H1 (cell line): ENCODE measurements around the gene RNF212. TPM values are rescaled to one million over a fixed set of nuclear protein-coding genes. Genes with fewer than 3 reads are reported as not detected.

Experiments used
- CTCF ChIA-PET: fragments of 300-600 bp; sonication (Branson Sonifier 250); formaldehyde crosslinking; loops from one replicate; lab custom pipeline; 2021; ENCODE audit not compliant: partially characterized antibody; lab: Charles Lee
- POLR2A ChIA-PET: fragments of 300-600 bp; sonication (Branson Sonifier 250); formaldehyde crosslinking; loops from one replicate; lab custom pipeline; 2021; ENCODE audit warnings: inconsistent platforms; ENCODE audit not compliant: partially characterized antibody; lab: Charles Lee
- DNase-seq, 2 experiments: peaks; one replicate each; pipeline versions ENCODE4 v3.0.0 to v3.0.0-alpha.2; 2010 to 2022; ENCODE audit warnings: low spot score in 2 of 2, low read depth in 1 of 2, mixed read lengths in 1 of 2
- FAIRE-seq: peaks from 2 replicates; lab custom pipeline; 2011; peaks lifted over from hg19 to GRCh38; lab: Jason Lieb, UNC
- H2AFZ ChIP-seq: 2 replicates; pipeline ENCODE4 v1.8.1; 2012; ENCODE audit warnings: low read length, inconsistent platforms
- H2AK5ac ChIP-seq: 2 replicates; pipeline ENCODE4 v1.6.1; 2013; ENCODE audit warnings: low read depth, low read length
- H2BK120ac ChIP-seq: replicated peaks from 2 replicates; pipeline ENCODE3; 2013; ENCODE audit warnings: low read depth, low read length, inconsistent platforms
- H2BK12ac ChIP-seq: 2 replicates; pipeline ENCODE4 v1.6.1; 2013; ENCODE audit warnings: low read depth, low read length
- H2BK15ac ChIP-seq: 2 replicates; pipeline ENCODE4 v1.6.1; 2013; ENCODE audit warnings: low read length
- H2BK20ac ChIP-seq: 2 replicates; pipeline ENCODE4 v1.6.1; 2013; ENCODE audit warnings: low read length
- H2BK5ac ChIP-seq: 2 replicates; pipeline ENCODE4 v1.6.1; 2013; ENCODE audit warnings: low read depth, low read length
- H3K14ac ChIP-seq: 2 replicates; pipeline ENCODE4 v1.6.1; 2013; ENCODE audit warnings: inconsistent platforms; ENCODE audit not compliant: insufficient read length
- H3K18ac ChIP-seq: 2 replicates; pipeline ENCODE4 v1.6.1; 2013; ENCODE audit warnings: low read length; ENCODE audit errors: extremely low read depth
- H3K23ac ChIP-seq: 2 replicates; pipeline ENCODE4 v1.6.1; 2013; ENCODE audit warnings: inconsistent platforms; ENCODE audit not compliant: insufficient read length
- H3K23me2 ChIP-seq: 2 replicates; pipeline ENCODE4 v1.6.1; 2013; ENCODE audit warnings: low read depth, low read length
- H3K27ac ChIP-seq: 2 replicates; pipeline ENCODE4 v1.6.1; 2011; ENCODE audit warnings: low read depth, low read length, inconsistent platforms
- H3K27me3 ChIP-seq, 4 experiments: replicated peaks in 1 of 4; 1 replicate in 1 of 4; 2 replicates in 3 of 4; pipeline versions ENCODE4 v1.6.1 to v1.8.1; 2011 to 2013; ENCODE audit warnings: low read length in 3 of 4, mild to moderate bottlenecking in 3 of 4, inconsistent platforms in 2 of 4, mixed read lengths in 2 of 4, moderate library complexity in 1 of 4; ENCODE audit not compliant: control insufficient read depth in 3 of 4, insufficient read depth in 3 of 4; ENCODE audit errors: extremely low read depth in 1 of 4
- H3K36me3 ChIP-seq, 4 experiments: 2 replicates each; pipeline versions ENCODE4 v1.6.1 to v1.8.1; 2011 to 2013; ENCODE audit warnings: mild to moderate bottlenecking in 4 of 4, low read length in 3 of 4, moderate library complexity in 2 of 4, control low read depth in 1 of 4, inconsistent platforms in 1 of 4; ENCODE audit not compliant: insufficient read depth in 4 of 4, control insufficient read depth in 2 of 4
- H3K4ac ChIP-seq: replicated peaks from 2 replicates; pipeline ENCODE3; 2013; ENCODE audit warnings: low read length, low read depth, mixed read lengths, inconsistent platforms; ENCODE audit not compliant: insufficient read length
- H3K4me1 ChIP-seq, 4 experiments: replicated peaks in 1 of 4; 1 replicate in 1 of 4; 2 replicates in 3 of 4; pipeline versions ENCODE4 v1.6.1 to v1.8.1; 2011 to 2013; ENCODE audit warnings: low read length in 3 of 4, inconsistent platforms in 2 of 4, mixed read lengths in 1 of 4; ENCODE audit not compliant: insufficient read depth in 4 of 4, control insufficient read depth in 3 of 4
- H3K4me2 ChIP-seq, 2 experiments: 2 replicates each; pipeline versions ENCODE4 v1.6.1 to v1.8.1; 2011 to 2013; ENCODE audit warnings: low read depth in 2 of 2, low read length in 2 of 2, control low read depth in 1 of 2, inconsistent platforms in 1 of 2, mild to moderate bottlenecking in 1 of 2; ENCODE audit not compliant: insufficient read depth in 1 of 2
- H3K4me3 ChIP-seq, 4 experiments: fragments of 200-600, 300-600 bp in 1 of 4; sonication (generic), shearing (Covaris generic), sonication (Bioruptor Twin) in 1 of 4; 2 replicates each; pipeline versions ENCODE4 v1.5.1 to v1.8.1; 2011 to 2016; ENCODE audit warnings: low read length in 4 of 4, low read depth in 3 of 4, control low read depth in 2 of 4, inconsistent platforms in 2 of 4, mild to moderate bottlenecking in 2 of 4, mixed read lengths in 1 of 4, moderate library complexity in 1 of 4; ENCODE audit not compliant: insufficient read depth in 2 of 4; ENCODE audit errors: extremely low read depth in 1 of 4
- H3K56ac ChIP-seq: replicated peaks from 2 replicates; pipeline ENCODE3; 2013; ENCODE audit warnings: low read depth, mild to moderate bottlenecking, mixed read lengths, low read length, inconsistent platforms; ENCODE audit not compliant: insufficient read length
- H3K79me1 ChIP-seq: 2 replicates; pipeline ENCODE4 v1.6.1; 2013; ENCODE audit warnings: low read depth, low read length, control low read depth
- H3K79me2 ChIP-seq, 2 experiments: 2 replicates each; pipeline versions ENCODE4 v1.6.1 to v1.8.1; 2012 to 2013; ENCODE audit warnings: low read length in 2 of 2, mild to moderate bottlenecking in 2 of 2, inconsistent platforms in 1 of 2; ENCODE audit not compliant: insufficient read depth in 2 of 2, control insufficient read depth in 1 of 2
- H3K9ac ChIP-seq, 4 experiments: replicated peaks in 1 of 4; 1 replicate in 1 of 4; 2 replicates in 3 of 4; pipeline versions ENCODE4 v1.6.1 to v1.8.1; 2011 to 2013; ENCODE audit warnings: low read depth in 3 of 4, low read length in 3 of 4, control low read depth in 2 of 4, mild to moderate bottlenecking in 2 of 4, moderate library complexity in 2 of 4, inconsistent platforms in 1 of 4; ENCODE audit errors: extremely low read depth in 1 of 4
- H3K9me3 ChIP-seq, 2 experiments: 2 replicates each; pipeline versions ENCODE4 v1.6.1 to v1.8.1; 2012 to 2013; ENCODE audit warnings: mild to moderate bottlenecking in 2 of 2, moderate library complexity in 2 of 2, control low read depth in 1 of 2, inconsistent platforms in 1 of 2, low read depth in 1 of 2, low read length in 1 of 2, mixed read lengths in 1 of 2; ENCODE audit not compliant: insufficient read depth in 2 of 2
- H4K20me1 ChIP-seq, 2 experiments: replicated peaks in 1 of 2; 2 replicates each; pipeline versions ENCODE3 to v1.8.1; 2011 to 2013; ENCODE audit warnings: inconsistent platforms in 2 of 2, low read length in 2 of 2, mild to moderate bottlenecking in 1 of 2; ENCODE audit not compliant: insufficient read depth in 2 of 2, control insufficient read depth in 1 of 2
- H4K5ac ChIP-seq: 2 replicates; pipeline ENCODE4 v1.6.1; 2013; ENCODE audit warnings: low read length, low read depth, mixed read lengths, inconsistent platforms; ENCODE audit not compliant: insufficient read length
- H4K8ac ChIP-seq: 2 replicates; pipeline ENCODE4 v1.8.0; 2013; ENCODE audit warnings: mild to moderate bottlenecking, moderate library complexity, low read length, inconsistent platforms; ENCODE audit not compliant: insufficient read depth; ENCODE audit errors: extremely low read depth
- H4K91ac ChIP-seq: replicated peaks from 2 replicates; pipeline ENCODE3; 2013; ENCODE audit warnings: low read length, mixed read lengths, inconsistent platforms; ENCODE audit not compliant: insufficient read length
- ATF2 ChIP-seq: IDR thresholded peaks from 2 replicates; pipeline ENCODE4 v1.6.1; 2012; ENCODE audit warnings: low read length, inconsistent platforms
- CEBPB ChIP-seq: IDR thresholded peaks from 2 replicates; pipeline ENCODE4 v1.6.1; 2012; ENCODE audit warnings: low read depth, low read length
- CHD1 ChIP-seq: IDR thresholded peaks from 2 replicates; pipeline ENCODE4 v1.6.1; 2012; ENCODE audit warnings: low read depth, low read length, improper control_type of control experiment
- FOSL1 ChIP-seq: IDR thresholded peaks from 2 replicates; pipeline ENCODE4 v1.6.1; 2011; ENCODE audit warnings: mild to moderate bottlenecking, low read depth, low read length, moderate library complexity; ENCODE audit not compliant: insufficient read depth
- NANOG ChIP-seq: IDR thresholded peaks from 2 replicates; pipeline ENCODE4 v1.6.1; 2011; ENCODE audit warnings: low read length, low read depth, mild to moderate bottlenecking, inconsistent platforms; ENCODE audit not compliant: insufficient read depth, poor library complexity, severe bottlenecking
- POLR2AphosphoS5 ChIP-seq: IDR thresholded peaks from 2 replicates; pipeline ENCODE4 v1.6.1; 2011; ENCODE audit warnings: low read depth, low read length
- RBBP5 ChIP-seq: IDR thresholded peaks from 2 replicates; pipeline ENCODE4 v1.7.1; 2012; ENCODE audit warnings: low read depth, mild to moderate bottlenecking, inconsistent platforms, low read length, moderate library complexity, borderline replicate concordance
- SIRT6 ChIP-seq: IDR thresholded peaks from one replicate; pipeline ENCODE4 v1.7.1; 2012; ENCODE audit warnings: low read length, inconsistent platforms
- SP4 ChIP-seq: IDR thresholded peaks from 2 replicates; pipeline ENCODE4 v1.6.1; 2012; ENCODE audit warnings: low read length, inconsistent platforms
- WGBS, 2 experiments: shearing (Covaris generic) in 1 of 2; methylation state at CpG; one replicate each; pipeline versions ENCODE4 v1.1.6 to v1.1.7; 2013 to 2015; ENCODE audit warnings: low lambda C conversion rate in 2 of 2, mixed read lengths in 2 of 2, inconsistent platforms in 1 of 2, low coverage in 1 of 2, missing lambda C conversion rate in 1 of 2; ENCODE audit not compliant: insufficient replicate concordance in 2 of 2, insufficient coverage in 1 of 2, insufficient read length in 1 of 2; ENCODE audit errors: extremely low coverage in 1 of 2, missing lambda C conversion rate in 1 of 2; 5-methylcytosine and 5-hydroxymethylcytosine counted together
- polyA plus RNA-seq, 7 experiments: library from polyadenylated mRNA; depleted of rRNA in 3 of 7; stranded (reverse) in 5 of 7; unstranded in 2 of 7; fragments of >200 nt in 5 of 7; fragments of 200-250 nt in 2 of 7; gene quantifications; 1 replicate in 5 of 7; 2 replicates in 1 of 7; 4 replicates in 1 of 7; pipeline versions ENCODE4 v1.2.1 to v1.2.3, GENCODE V29; 2011 to 2013; ENCODE audit warnings: missing spikeins in 2 of 7, mixed read lengths in 2 of 7
- total RNA-seq: library from RNA; stranded (reverse); fragmentation: NEBNext Ultra II Directional; extraction: Animal tissue kit (Norgen Biotek cat#: 25700); gene quantifications from 2 replicates; pipeline ENCODE4 v1.2.1, GENCODE V29; 2021

The RNF212 gene
- total and polyA plus RNA-seq, 2 of the 8 experiments (the other 6 are each of a cell fraction or from before 2014, with no cell fraction given), result 3.4 to 5.4 TPM

GRCh38 chr4:1049591-1049905 lies 63.8 kb downstream of the RNF212 start:
- H3K27me3 ChIP-seq, result peaks cover 0 to 19% (median 12%) of the 10 kb centered on the region in 4 experiments; a peak in 6 of 7 replicates
- TF ChIP-seq SP4 (no peak), ATF2 (no peak), RBBP5 (no peak), NANOG (no peak), CEBPB (no peak), CHD1 (no peak), FOSL1 (no peak), POLR2AphosphoS5 (no peak), SIRT6 (no peak)

More at GRCh38 chr4:1049591-1049905, 63.8 kb downstream of the RNF212 start:
- Histone ChIP-seq H3K4me2 (no peak overlapping the region), H3K4me3 (no peak overlapping the region), H2BK120ac (no peak overlapping the region), H4K5ac (no peak overlapping the region), H3K79me2 (no peaks in the 10 kb centered on the region), H2AK5ac (no peak overlapping the region), H3K9me3 (no peaks in the 10 kb centered on the region), H2BK15ac (peak overlapping the region; percentile 81; the same call in 1 of the 2 replicates), H3K27ac (no peak overlapping the region), H3K14ac (no peak overlapping the region), H3K9ac (no peak overlapping the region), H3K79me1 (no peaks in the 10 kb centered on the region), H3K18ac (no peak overlapping the region), H3K4ac (no peak overlapping the region), H3K23ac (no peak overlapping the region), H2BK5ac (no peak overlapping the region), H2AFZ (no peak overlapping the region), H3K23me2 (no peaks in the 10 kb centered on the region), H3K56ac (no peak overlapping the region), H3K4me1 (no peaks in the 10 kb centered on the region; a peak in 1 of 7 replicates), H2BK12ac (no peak overlapping the region), H3K36me3 (no peaks in the 10 kb centered on the region), H2BK20ac (no peak overlapping the region), H4K8ac (no peak overlapping the region), H4K20me1 (peaks cover 0 to 2% of the 10 kb centered on the region in 2 experiments), H4K91ac (no peak overlapping the region)
- ChIA-PET CTCF (interaction anchor here (0.6 to 0.8 kb wide), 2 partner anchors 151 to 239 kb away, joined by 3 read pairs; no protein-coding TSS in a partner anchor), POLR2A (no interaction called here)
- whole genome bisulfite sequencing, 2 experiments, result 99% methylated on average over 17 of the region's 21 CpGs; no CpG with 5 or more reads in 1 of the 2 experiments
- peak in 1 of 2 experiments; percentile 37 for DNase-seq
- FAIRE-seq, result no peak
